ENCODE measurements around the gene DCLK2. TPM values are rescaled to one million over a fixed set of nuclear protein-coding genes. Genes with fewer than 3 reads are reported as not detected.
"Not testable (repeated sequence)": the region's sequence is repeated elsewhere in the genome, so short reads cannot be mapped to it uniquely, and the experiment has no call there.

The DCLK2 gene
- total RNA-seq, 3 donors from 2014 or later = 3.4 to 5.2 (median 4.0) TPM

DNA sequence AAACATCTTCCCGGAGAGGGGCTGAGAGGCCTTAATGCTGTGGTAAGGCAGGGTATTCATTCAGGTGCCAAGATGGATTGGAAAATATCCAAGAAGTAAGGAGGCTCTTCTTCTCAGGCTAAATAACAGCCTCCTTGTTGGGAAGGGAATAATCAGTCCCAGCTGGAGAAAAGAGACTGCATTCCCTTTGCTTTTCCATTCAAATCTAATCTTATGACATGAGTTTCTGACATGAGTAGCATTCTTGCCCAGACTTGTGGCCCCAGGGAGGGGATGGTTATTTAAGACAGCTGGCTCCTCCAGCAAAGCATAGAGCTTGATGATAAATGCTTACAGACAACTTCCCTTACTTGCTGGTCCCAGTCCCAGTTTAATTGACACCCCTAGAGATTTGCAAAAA is 98.3 kb downstream of the DCLK2 start:
- no peak for DNase-seq (ENCODE audit: low spot score in 2 of 2)
- Histone ChIP-seq H3K36me3 (no peaks in the 10 kb centered on the region), H3K4me3 (no peak overlapping the region), H3K27me3 (no peaks in the 10 kb centered on the region), H3K27ac (no peak overlapping the region), H3K9me3 (no peaks in the 10 kb centered on the region), H3K4me1 (peaks cover 0 to 3% of the 10 kb centered on the region in 2 donors)
- TF ChIP-seq, protein P1, sequence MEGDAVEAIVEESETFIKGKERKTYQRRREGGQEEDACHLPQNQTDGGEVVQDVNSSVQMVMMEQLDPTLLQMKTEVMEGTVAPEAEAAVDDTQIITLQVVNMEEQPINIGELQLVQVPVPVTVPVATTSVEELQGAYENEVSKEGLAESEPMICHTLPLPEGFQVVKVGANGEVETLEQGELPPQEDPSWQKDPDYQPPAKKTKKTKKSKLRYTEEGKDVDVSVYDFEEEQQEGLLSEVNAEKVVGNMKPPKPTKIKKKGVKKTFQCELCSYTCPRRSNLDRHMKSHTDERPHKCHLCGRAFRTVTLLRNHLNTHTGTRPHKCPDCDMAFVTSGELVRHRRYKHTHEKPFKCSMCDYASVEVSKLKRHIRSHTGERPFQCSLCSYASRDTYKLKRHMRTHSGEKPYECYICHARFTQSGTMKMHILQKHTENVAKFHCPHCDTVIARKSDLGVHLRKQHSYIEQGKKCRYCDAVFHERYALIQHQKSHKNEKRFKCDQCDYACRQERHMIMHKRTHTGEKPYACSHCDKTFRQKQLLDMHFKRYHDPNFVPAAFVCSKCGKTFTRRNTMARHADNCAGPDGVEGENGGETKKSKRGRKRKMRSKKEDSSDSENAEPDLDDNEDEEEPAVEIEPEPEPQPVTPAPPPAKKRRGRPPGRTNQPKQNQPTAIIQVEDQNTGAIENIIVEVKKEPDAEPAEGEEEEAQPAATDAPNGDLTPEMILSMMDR (IDR thresholded peaks at IDR 0.05) = no peak
- no peak for TF ChIP-seq POLR2A (IDR thresholded peaks at IDR 0.05)
- TF ChIP-seq POLR2AphosphoS5 (IDR thresholded peaks at IDR 0.05) = no peak
- intact Hi-C loops (cut with DNase I; ENCODE audit: low total_unique reads) = no loop called here

GRCh38 chr4:150178161-150178560 is 99.9 kb downstream of the DCLK2 start:
- intact Hi-C loops (cut with DNase I; ENCODE audit: low total_unique reads) = no loop called here
- Histone ChIP-seq H3K9me3 (no peaks in the 10 kb centered on the region), H3K27me3 (no peaks in the 10 kb centered on the region), H3K36me3 (no peaks in the 10 kb centered on the region), H3K4me3 (no peak overlapping the region), H3K27ac (no peak overlapping the region), H3K4me1 (peaks cover 0 to 3% of the 10 kb centered on the region in 2 donors)
- no peak for TF ChIP-seq POLR2A (IDR thresholded peaks at IDR 0.05)
- TF ChIP-seq, protein P1 (IDR thresholded peaks at IDR 0.05) = no peak
- TF ChIP-seq POLR2AphosphoS5 (IDR thresholded peaks at IDR 0.05) = no peak
- no peak for DNase-seq (ENCODE audit: low spot score in 2 of 2)

DNA sequence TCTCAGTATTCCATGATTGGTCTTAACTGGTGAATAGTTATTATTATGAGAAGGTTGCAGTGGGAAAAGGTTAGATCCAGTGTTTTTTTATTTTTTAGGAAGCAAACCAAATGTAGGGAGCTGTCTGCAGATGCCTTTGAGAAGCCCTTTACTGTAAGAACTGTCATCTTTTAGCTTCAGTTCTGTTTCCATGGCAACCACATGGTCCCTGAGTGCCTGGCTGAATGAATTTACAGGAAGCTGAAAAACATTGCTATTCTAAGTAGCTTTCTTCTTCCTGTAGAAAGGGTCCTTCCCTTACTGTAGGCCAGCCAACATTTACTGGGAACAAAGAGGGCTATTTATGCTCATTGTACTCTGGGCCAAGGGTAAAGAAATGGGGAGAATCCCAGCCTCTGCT is 103.3 kb downstream of the DCLK2 start:
- intact Hi-C loops (cut with DNase I; ENCODE audit: low total_unique reads) = no loop called here
- Histone ChIP-seq H3K27ac (no peak overlapping the region), H3K4me1 (no peaks in the 10 kb centered on the region), H3K4me3 (no peak overlapping the region), H3K9me3 (no peaks in the 10 kb centered on the region), H3K27me3 (no peaks in the 10 kb centered on the region), H3K36me3 (no peaks in the 10 kb centered on the region)
- DNase-seq (ENCODE audit: low spot score in 2 of 2) = no peak
- TF ChIP-seq POLR2AphosphoS5 (IDR thresholded peaks at IDR 0.05) = no peak
- TF ChIP-seq, protein P1 (IDR thresholded peaks at IDR 0.05) = no peak
- no peak for TF ChIP-seq POLR2A (IDR thresholded peaks at IDR 0.05)

- Histone ChIP-seq H3K4me3 (no peak overlapping the region), H3K27me3 (no peaks in the 10 kb centered on the region), H3K36me3 (no peaks in the 10 kb centered on the region), H3K4me1 (no peaks in the 10 kb centered on the region), H3K9me3 (no peaks in the 10 kb centered on the region), H3K27ac (no peak overlapping the region)
- TF ChIP-seq POLR2AphosphoS5 (IDR thresholded peaks at IDR 0.05) = no peak
- TF ChIP-seq, protein P1 (IDR thresholded peaks at IDR 0.05) = no peak
- no peak for TF ChIP-seq POLR2A (IDR thresholded peaks at IDR 0.05)
- DNase-seq (ENCODE audit: low spot score in 2 of 2) = no peak
- intact Hi-C loops (cut with DNase I; ENCODE audit: low total_unique reads) = no loop called here
Observed at GRCh38 chr4:150182794-150183193, 104.5 kb downstream of the DCLK2 start.

DNA sequence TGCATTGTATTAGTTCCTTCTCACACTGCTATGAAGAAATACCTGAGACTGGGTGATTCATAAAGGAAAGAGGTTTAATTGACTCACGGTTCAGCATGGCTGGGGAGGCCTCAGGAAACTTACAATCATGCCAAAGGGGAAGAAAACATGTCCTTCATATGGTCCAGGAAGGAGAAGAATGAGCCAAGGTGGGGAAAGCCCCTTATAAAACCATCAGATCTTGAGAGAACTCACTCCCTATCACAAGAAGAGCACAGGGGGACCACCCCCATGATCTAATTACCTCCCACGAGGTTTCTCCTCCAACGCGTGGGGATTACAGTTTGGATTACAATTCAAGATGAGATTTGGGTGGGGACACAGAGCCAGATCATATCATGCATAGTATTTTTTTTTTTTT is 106.8 kb downstream of the DCLK2 start:
- H3K4me1 ChIP-seq; H3K9me3 ChIP-seq; DNase-seq (ENCODE audit: low spot score in 2 of 2); intact Hi-C loops (cut with DNase I; ENCODE audit: low total_unique reads); H3K27ac ChIP-seq; H3K36me3 ChIP-seq; H3K4me3 ChIP-seq; H3K27me3 ChIP-seq: not testable (repeated sequence)

DNA sequence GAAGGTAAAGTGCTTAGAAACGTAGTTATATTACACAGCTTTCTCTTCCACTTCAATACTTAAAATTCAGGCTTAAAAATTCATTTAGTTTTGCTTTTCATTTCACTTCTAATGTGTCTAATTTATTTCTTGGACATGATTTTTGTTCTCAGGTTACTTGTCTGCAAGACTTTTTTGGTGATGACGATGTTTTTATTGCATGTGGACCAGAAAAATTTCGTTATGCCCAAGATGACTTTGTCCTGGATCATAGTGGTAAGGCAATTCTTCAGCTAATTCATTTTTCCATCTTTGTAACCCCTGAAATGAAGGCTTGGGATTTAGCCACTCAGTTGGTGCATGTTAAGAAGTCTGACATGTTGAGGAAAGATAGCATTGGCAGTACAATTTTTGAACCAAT is 114.7 kb downstream of the DCLK2 start:
- Histone ChIP-seq H3K27me3 (no peaks in the 10 kb centered on the region), H3K4me1 (no peaks in the 10 kb centered on the region), H3K27ac (no peak overlapping the region), H3K36me3 (no peaks in the 10 kb centered on the region), H3K4me3 (no peak overlapping the region), H3K9me3 (no peaks in the 10 kb centered on the region)
- intact Hi-C loops (cut with DNase I; ENCODE audit: low total_unique reads) = no loop called here
- DNase-seq (ENCODE audit: low spot score in 2 of 2) = no peak
- TF ChIP-seq, protein P1 (IDR thresholded peaks at IDR 0.05) = no peak
- TF ChIP-seq POLR2AphosphoS5 (IDR thresholded peaks at IDR 0.05) (no peak), POLR2A (IDR thresholded peaks at IDR 0.05) (no peak)

GRCh38 chr4:150197256-150197655 is 119.0 kb downstream of the DCLK2 start:
- intact Hi-C loops (cut with DNase I; ENCODE audit: low total_unique reads); H3K27me3 ChIP-seq; H3K27ac ChIP-seq; DNase-seq (ENCODE audit: low spot score in 2 of 2); H3K4me3 ChIP-seq; H3K4me1 ChIP-seq; H3K9me3 ChIP-seq; H3K36me3 ChIP-seq: not testable (repeated sequence)
